IPS-18c (cell line): ENCODE measurements around the gene ZNF222.

ENCODE experiments used
- H3K4me3 ChIP-seq: 2 replicates; pipeline ENCODE4 v1.7.0; 2013; ENCODE audit warnings: low read depth, mild to moderate bottlenecking, low read length, moderate library complexity; ENCODE audit not compliant: insufficient read depth
- H3K9me3 ChIP-seq: one replicate; pipeline ENCODE4 v1.6.1; 2013; ENCODE audit warnings: mild to moderate bottlenecking, low read length, moderate library complexity; ENCODE audit not compliant: control insufficient read depth, insufficient read depth

Gene ZNF222

DNA sequence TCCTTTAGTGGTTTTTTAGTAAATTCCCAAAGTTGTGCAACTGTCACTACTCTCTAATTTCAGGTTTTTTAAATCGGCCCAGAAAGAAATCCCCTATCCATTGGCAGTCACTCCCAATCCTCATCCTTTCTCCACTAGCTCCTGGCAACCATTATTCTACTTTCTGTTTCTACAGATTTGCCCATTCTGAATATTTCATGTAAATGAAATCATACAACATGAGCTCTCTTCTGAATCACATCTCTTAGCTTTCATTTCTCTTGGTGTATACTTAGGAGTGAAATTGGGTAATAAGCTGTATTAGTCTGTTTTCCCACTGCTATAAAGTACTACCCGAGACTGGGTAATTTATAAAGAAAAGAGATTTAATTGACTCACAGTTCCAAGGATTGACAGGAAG is 17.0 kb downstream of the ZNF222 start:
- H3K9me3 ChIP-seq = no peaks in the 10 kb centered on the region
- no peak overlapping the region for H3K4me3 ChIP-seq

DNA sequence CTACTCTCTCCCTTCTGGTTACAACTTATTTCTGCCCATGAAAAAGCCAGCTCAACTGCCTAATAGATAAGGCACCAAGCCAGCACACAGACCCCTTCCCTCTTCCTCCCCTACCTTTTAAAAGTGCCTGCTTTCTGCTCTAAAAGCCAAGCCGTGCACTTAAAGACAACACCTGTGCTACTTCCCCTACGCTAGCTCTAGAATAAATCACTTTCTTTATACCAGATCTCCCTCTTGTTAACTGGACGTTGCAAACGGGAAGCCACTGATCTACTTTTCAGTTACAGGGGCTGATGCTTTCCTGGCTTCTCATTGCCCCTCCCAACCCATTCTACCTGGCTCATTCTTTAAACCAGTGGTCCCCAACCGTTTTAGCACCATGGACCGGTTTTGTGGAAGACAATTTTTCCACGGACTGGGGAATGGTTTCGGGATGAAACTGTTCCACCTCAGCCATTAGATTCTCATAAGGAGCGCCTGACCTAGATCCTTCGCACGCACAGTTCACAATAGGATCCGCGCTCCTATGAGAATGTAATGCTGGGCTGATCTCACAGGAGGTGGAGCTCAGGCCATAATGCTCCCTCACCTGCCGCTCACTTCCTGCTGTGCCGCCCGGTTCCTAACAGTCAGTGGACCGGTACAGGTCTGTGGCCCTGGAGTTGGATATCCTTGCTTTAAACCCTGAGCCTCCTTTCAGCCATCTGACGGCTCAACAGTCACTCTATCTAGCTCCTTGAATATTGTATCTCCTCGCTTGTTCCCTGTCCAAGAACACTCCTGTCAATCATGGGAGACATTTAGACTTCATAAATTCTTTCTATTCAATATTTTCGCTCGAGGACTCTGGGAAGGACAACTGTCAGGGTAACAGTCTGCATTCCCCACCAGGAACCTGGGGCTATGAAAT is 25.8 kb downstream of the ZNF222 start:
- Histone ChIP-seq H3K4me3 (peak overlapping the region; percentile 70), H3K9me3 (peaks cover 4% of the 10 kb centered on the region)

DNA sequence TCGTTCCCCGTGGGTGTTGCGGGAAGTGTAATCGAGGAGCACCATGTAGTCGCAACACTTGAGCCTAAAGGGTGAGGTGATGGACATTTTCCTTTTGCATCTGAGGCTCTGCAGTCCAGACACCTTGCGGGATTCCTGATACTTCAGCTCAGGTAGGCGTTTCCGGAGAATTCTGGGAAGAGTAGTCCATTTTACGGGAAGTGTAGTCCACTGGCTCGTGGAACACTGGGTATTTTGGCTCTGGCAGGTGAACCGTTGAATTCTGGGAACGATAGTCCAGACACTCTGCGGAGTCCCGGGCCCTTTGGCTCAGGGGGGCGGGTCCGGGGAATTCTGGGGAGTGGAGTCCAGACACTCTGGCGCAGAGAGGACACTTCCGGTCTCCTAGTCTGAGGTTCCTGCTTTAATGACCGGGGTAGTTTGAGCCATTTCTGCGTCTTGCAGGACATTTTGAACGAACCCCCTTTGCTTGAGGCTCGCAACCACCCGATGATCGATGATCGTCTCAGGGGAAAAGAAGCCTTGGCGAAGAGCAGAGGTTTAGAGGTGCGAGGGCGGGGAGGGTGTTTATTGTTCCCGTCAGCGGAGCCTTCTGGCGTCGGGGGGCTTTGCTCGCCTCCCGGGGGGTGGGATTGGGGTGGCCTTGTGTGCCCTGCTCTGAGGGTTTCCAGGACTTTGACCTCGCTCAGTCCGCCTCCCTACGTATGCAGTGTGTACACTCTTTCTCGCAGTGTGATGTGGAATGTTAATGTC is 26.6 kb downstream of the ZNF222 start, which contains the start of gene ZNF223:
TSS of gene ZNF223 (plus strand) at position 387 of the 753 bp plus-strand sequence. CDS start 3,141 bp downstream, outside the sequence.
- H3K9me3 ChIP-seq = peaks cover 4% of the 10 kb centered on the region
- H3K4me3 ChIP-seq = peak within 1 kb of the TSS; percentile 96

DNA sequence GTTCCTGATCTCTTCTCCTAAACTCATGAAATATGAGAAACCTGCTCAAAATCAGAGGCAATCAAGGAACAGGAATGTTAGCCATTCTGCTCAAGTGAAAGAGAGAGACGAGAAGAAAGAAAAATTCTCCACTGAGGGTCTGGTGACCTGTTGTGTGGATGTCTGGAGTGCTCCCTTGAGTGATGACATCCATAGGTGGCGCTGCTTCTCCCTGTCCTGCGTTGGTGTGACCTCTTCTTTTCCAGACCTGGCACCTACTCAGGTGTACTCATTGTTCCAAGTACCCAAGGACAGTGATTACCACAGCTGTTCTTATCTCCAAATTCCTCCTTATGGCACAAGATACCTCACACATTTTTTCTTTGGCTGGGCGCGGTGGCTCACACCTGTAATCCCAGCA is 30.7 kb downstream of the ZNF222 start:
- Histone ChIP-seq H3K4me3 (no peak overlapping the region), H3K9me3 (peaks cover 3% of the 10 kb centered on the region)

DNA sequence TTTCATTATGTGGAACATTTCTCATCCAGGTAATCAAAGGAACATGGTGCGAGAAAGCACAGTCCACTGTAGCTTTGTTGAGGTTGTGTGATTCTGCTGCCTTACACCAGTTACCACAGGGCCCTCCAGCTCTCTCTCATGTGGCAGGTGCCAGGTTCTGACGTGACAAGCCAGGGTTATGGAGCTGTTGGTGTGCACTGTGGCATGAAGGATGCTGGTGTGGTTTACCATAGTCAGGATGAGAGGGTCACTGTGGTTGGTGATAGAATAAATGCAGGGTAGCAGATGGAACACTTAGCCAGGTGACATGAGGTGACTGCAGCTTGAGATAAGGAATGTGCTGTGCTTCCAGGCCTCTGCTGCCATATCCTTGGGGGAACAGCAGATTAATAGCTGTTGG is 34.0 kb downstream of the ZNF222 start:
- Histone ChIP-seq H3K9me3 (no peaks in the 10 kb centered on the region), H3K4me3 (no peak overlapping the region)

DNA sequence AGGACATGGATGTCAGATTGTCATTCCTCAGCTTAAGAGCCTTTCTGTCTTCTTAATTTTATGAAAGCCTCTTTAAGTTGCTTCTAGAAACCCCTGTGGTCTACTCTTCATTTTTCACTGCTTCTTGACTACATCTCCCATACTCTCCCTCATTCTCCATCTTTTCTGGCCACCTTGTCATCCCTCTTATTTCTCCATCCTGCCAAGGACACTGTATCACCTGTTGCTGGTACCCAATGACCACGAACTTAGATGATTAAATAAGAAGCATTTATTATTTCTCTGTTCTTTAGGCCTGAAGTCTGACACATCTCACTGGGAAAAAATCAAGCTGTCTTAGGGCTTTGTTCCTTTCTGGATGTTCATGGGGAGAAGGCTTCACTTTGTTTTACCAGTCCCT is 35.9 kb downstream of the ZNF222 start:
- H3K4me3 ChIP-seq = no peak overlapping the region
- peaks cover 3% of the 10 kb centered on the region for H3K9me3 ChIP-seq

DNA sequence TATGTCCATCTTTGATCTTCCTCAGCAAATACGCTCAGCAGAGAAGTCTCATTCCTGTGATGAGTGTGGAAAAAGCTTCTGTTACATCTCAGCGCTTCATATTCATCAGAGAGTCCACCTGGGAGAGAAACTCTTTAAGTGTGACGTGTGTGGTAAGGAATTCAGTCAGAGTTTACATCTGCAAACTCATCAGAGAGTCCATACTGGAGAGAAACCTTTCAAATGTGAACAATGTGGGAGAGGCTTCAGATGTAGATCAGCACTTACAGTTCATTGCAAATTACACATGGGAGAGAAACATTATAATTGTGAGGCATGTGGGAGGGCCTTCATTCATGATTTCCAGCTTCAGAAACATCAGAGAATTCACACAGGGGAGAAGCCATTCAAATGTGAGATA is 41.1 kb downstream of the ZNF222 start:
- peaks cover 5% of the 10 kb centered on the region for H3K9me3 ChIP-seq
- no peak overlapping the region; the same call in 1 of the 2 replicates for H3K4me3 ChIP-seq

DNA sequence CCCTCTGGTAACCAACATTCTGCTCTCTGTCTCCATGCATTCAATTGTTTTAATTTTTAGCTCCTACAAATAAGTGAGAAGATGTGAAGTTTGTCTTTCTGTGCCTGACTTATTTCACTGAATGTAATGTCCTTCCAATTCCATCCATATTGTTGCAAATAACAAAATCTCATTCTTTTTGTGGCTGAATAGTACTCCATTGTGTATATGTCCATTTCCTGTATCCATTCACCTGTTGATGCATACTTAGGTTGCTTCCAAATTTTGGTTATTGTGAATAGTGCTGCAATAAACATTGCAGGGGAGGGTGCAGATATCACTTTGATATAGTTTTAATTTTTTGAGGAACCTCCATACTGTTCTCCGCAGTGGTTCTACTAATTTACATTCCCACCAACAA is 44.2 kb downstream of the ZNF222 start:
- Histone ChIP-seq H3K9me3 (peaks cover 5% of the 10 kb centered on the region), H3K4me3 (no peak overlapping the region)

DNA sequence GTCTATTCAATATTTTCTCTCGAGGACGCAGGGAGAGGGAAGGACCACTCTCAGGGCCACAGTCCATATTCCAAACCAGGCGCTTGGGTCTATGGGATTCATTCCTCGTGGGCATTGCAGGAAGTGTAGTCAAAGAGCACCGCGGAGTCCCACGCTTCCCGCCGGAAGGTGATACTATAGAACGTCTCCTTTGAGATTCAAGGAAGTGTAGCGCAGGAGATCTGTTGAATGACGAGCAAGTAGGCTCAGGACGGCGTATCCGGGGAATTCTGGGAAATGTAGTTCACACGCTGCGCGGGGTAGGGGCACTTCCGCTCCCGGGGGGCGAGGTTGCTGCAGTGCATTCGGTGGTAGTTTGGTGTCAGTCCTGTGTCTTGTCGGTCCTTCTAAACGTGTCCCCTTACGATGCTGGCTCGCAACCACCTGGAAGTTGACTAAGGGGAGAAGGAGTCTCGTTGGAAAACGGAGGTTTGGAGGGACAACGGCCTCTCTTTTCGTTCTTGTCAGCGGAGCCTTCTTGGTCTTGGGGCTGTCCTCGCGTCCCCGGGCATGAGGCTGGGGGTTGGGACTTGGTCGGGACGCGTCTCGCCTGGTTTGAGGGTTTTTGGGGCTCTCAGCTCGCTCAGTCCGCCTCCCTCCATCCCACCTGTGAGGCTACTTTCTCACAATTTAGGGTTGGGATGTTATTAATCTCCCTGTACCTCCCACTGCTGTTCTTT is 46.8 kb downstream of the ZNF222 start, which contains the start of gene ZNF284:
TSS of gene ZNF284 (plus strand) at position 336 of the 719 bp plus-strand sequence. CDS start 4,231 bp downstream, outside the sequence.
- H3K9me3 ChIP-seq = no peaks in the 10 kb centered on the region
- H3K4me3 ChIP-seq = peak within 1 kb of the TSS; percentile 65

DNA sequence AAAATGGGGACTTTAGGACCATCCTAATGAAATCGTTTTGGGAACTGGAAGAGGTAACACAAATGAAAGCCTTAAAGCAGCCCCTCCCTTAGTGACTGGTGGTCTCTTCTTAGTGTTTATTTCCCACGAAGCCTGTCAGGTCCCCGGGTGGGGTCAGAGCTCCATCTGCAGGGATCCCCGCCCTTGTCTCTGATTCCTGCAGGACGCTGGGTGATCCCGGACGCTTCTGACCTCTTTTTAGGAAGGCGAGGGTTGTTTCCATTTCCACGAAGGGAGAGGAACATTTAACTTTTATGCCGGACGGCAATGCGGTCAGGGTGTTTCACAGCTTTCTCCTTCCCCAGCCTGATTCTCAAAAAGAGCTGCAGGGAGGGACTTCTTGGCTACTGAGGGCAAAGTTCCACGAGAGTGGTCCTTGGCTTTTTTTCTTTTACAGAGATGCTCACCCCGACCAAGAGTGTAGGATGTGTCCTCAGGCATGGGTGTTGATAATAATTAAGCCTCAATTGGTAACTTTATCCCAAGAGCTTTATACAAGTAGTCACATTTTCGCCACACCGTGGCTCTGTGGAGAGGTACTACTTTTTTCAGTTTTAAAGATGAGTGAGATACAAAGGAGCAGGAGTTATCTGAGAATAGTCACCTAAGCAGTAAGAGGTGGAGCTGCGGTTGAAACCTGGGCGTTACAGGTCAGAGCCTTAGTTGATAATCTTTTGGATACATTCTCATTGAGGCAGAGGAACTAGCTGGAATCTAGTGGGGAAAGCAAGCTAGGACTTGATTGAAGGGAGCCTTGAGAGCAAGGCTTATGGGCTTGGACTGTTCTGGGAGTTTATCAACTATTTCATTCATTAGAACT is 47.6 kb downstream of the ZNF222 start:
- H3K9me3 ChIP-seq = no peaks in the 10 kb centered on the region
- peak overlapping the region; percentile 65 for H3K4me3 ChIP-seq

DNA sequence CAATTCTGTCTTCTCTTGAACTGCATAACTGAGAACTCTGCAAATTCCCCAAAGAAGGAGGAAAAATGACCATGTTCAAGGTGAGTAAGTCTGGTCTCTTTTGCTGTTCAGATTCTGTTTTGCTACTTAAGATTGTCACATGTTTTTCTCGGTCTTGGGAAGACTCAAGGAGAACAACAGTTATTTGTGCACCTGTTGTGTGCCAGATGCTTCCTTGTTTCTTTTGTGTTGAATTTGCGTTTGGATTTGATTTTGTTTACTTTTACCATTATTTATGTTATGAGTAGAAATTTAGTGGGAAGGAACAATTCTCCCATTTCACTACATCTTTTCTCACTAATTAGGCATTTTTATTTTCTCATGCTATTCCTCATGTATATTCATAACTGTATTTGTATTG is 51.1 kb downstream of the ZNF222 start:
- Histone ChIP-seq H3K9me3 (no peaks in the 10 kb centered on the region), H3K4me3 (no peak overlapping the region)
